WTC11 (cell line): ENCODE data around the gene CRAMP1. TPM values are rescaled to one million over a fixed set of nuclear protein-coding genes. Genes with fewer than 3 reads are reported as not detected.
A peak's percentile ranks its signal among the peaks of the same experiment; 100 is the strongest.

Experiments used
- ATAC-seq: fragments of 200-7000 bp; cut with Tn5 transposase; 2 replicates; pipeline ENCODE4 v1.10.0; 2021; ENCODE audit warnings: mild to moderate bottlenecking, moderate library complexity
- CTCF ChIA-PET: fragments of 300-600 bp; sonication (Branson Sonifier 250); formaldehyde crosslinking; loops from one replicate; lab custom pipeline; 2021; ENCODE audit warnings: antibody characterized with exemption; lab: Charles Lee
- POLR2A ChIA-PET: fragments of 350-600 bp; sonication (Branson Sonifier 250); formaldehyde crosslinking; loops from one replicate; lab custom pipeline; 2021; ENCODE audit warnings: antibody characterized with exemption; lab: Charles Lee
- DNase-seq: peaks from one replicate; pipeline ENCODE4 v3.0.0; 2021; ENCODE audit warnings: low spot score
- H3K27ac Mint-ChIP-seq: 2 replicates; pipeline ENCODE4 v1.8.0; 2021; ENCODE audit warnings: mixed read lengths
- H3K27me3 Mint-ChIP-seq: 2 replicates; pipeline ENCODE4 v1.8.0; 2021; ENCODE audit warnings: low read depth, mild to moderate bottlenecking, moderate library complexity, mixed read lengths
- H3K36me3 Mint-ChIP-seq: 2 replicates; pipeline ENCODE4 v1.8.0; 2021; ENCODE audit warnings: mixed read lengths
- H3K4me1 Mint-ChIP-seq: 2 replicates; pipeline ENCODE4 v1.8.0; 2022; ENCODE audit warnings: mixed read lengths
- H3K4me3 Mint-ChIP-seq: 2 replicates; pipeline ENCODE4 v1.8.0; 2021; ENCODE audit warnings: mild to moderate bottlenecking, moderate library complexity, mixed read lengths
- H3K9me3 Mint-ChIP-seq: 2 replicates; pipeline ENCODE4 v1.8.0; 2021; ENCODE audit warnings: mixed read lengths
- CREM ChIP-seq: sonication (generic); formaldehyde crosslinking; IDR thresholded peaks from 2 replicates; pipeline ENCODE4 v1.8.1; 2022; ENCODE audit warnings: mild to moderate bottlenecking, missing genetic modification reagents, moderate library complexity
- FOXP1 ChIP-seq: sonication (generic); formaldehyde crosslinking; IDR thresholded peaks from 2 replicates; pipeline ENCODE4 v1.8.0; 2022; ENCODE audit warnings: missing genetic modification reagents, mild to moderate bottlenecking, moderate library complexity, borderline replicate concordance
- JUN ChIP-seq: sonication (generic); formaldehyde crosslinking; IDR thresholded peaks from 2 replicates; pipeline ENCODE4 v1.8.0; 2023; ENCODE audit warnings: mild to moderate bottlenecking, missing genetic modification reagents
- KAT7 ChIP-seq: sonication (generic); formaldehyde crosslinking; IDR thresholded peaks from 2 replicates; pipeline ENCODE4 v1.8.1; 2023; ENCODE audit warnings: missing genetic modification reagents, mild to moderate bottlenecking, borderline replicate concordance
- MYBL2 ChIP-seq: sonication (generic); formaldehyde crosslinking; IDR thresholded peaks from 2 replicates; pipeline ENCODE4 v1.8.1; 2023; ENCODE audit warnings: mild to moderate bottlenecking, moderate library complexity, missing genetic modification reagents
- NR2C2 ChIP-seq: sonication (generic); formaldehyde crosslinking; IDR thresholded peaks from 2 replicates; pipeline ENCODE4 v1.8.0; 2022; ENCODE audit warnings: mild to moderate bottlenecking, missing genetic modification reagents
- OVOL2 ChIP-seq: fragments of 250-450 bp; sonication (Bioruptor Pico); IDR thresholded peaks from 2 replicates; pipeline ENCODE4 v1.9.0; 2021; ENCODE audit warnings: mild to moderate bottlenecking, borderline replicate concordance
- RELA ChIP-seq: sonication (generic); formaldehyde crosslinking; IDR thresholded peaks from 2 replicates; pipeline ENCODE4 v1.8.1; 2022; ENCODE audit warnings: missing genetic modification reagents, mild to moderate bottlenecking, borderline replicate concordance
- RORB ChIP-seq: fragments of 250-450 bp; sonication (Bioruptor Pico); IDR thresholded peaks from 2 replicates; pipeline ENCODE4 v1.9.0; 2021; ENCODE audit warnings: mild to moderate bottlenecking
- SP1 ChIP-seq: sonication (generic); formaldehyde crosslinking; conservative IDR thresholded peaks from 2 replicates; pipeline ENCODE4 v1.8.1; 2022; ENCODE audit warnings: missing genetic modification reagents
- TEAD4 ChIP-seq: sonication (generic); formaldehyde crosslinking; IDR thresholded peaks from 2 replicates; pipeline ENCODE4 v1.8.0; 2022; ENCODE audit warnings: mild to moderate bottlenecking, missing genetic modification reagents
- ZNF232 ChIP-seq: sonication (generic); formaldehyde crosslinking; IDR thresholded peaks from 2 replicates; pipeline ENCODE4 v1.8.0; 2022; ENCODE audit warnings: mild to moderate bottlenecking, missing genetic modification reagents
- ZNF317 ChIP-seq: sonication (generic); formaldehyde crosslinking; IDR thresholded peaks from 2 replicates; pipeline ENCODE4 v1.8.1; 2023; ENCODE audit warnings: low read depth, mild to moderate bottlenecking, moderate library complexity, missing genetic modification reagents, borderline replicate concordance
- ZNF416 ChIP-seq: fragments of 250-450 bp; sonication (Bioruptor Pico); IDR thresholded peaks from 2 replicates; pipeline ENCODE4 v1.9.0; 2021; ENCODE audit warnings: mild to moderate bottlenecking, inconsistent platforms
- total RNA-seq: library from RNA; stranded (reverse); gene quantifications from 3 replicates; pipeline ENCODE4 v1.2.3, GENCODE V29; 2021
- TF ChIP-seq, protein P1 (sequence below): sonication (generic); formaldehyde crosslinking; IDR thresholded peaks from 2 replicates; pipeline ENCODE4 v1.8.0; 2022; ENCODE audit warnings: mild to moderate bottlenecking, missing genetic modification reagents
- TF ChIP-seq, protein P2 (sequence below): fragments of 250-450 bp; sonication (Bioruptor Pico); IDR thresholded peaks from 2 replicates; pipeline ENCODE4 v1.9.0; 2021; ENCODE audit warnings: mild to moderate bottlenecking
- TF ChIP-seq, protein P3 (sequence below): sonication (generic); formaldehyde crosslinking; IDR thresholded peaks from 2 replicates; pipeline ENCODE4 v1.8.0; 2022; ENCODE audit warnings: mild to moderate bottlenecking, missing genetic modification reagents
- TF ChIP-seq, protein P4 (sequence below): sonication (generic); formaldehyde crosslinking; conservative IDR thresholded peaks from 2 replicates; pipeline ENCODE4 v1.8.1; 2022; ENCODE audit warnings: mild to moderate bottlenecking, missing genetic modification reagents

The CRAMP1 gene
- total RNA-seq, 1 experiment from 2014 or later, result 27.4 TPM

DNA sequence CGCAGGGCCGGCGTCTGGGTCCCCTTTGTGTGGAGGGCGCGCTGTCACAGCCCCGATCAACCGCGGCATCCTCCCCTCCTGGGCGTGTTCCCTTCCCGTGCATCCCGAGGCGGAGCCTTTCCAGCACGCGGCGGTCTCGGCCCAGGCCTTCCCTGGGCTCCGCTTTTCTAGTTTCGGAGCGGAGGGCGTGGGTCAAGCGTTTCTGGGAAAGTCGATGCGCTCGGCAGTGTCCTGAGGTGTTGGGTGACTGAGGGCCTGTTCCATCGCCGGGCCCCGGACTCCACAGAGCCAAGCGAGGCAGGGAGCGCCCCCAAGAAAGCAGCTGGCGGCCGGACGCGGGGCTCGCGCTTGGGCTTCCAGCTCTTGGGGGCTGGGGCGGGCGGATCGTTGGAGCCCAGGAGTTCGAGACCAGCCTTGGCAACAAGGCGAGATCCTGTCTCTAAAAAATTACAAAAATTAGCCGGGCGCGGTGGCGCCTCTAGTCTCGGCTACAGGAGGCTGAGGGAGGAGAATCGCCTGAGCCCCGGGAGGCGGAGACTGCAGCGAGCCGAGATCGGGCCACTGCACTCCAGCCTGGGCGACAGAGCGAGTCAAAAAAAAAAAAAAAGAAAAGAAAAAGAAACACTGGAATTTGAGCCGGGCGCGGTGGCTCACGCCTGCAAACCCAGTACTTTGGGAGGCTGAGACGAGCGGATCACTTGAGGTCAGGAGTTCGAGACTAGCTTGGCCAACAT is 1.1 kb upstream of the CRAMP1 start:
- DNase-seq, result no peak
- H3K4me3 Mint-ChIP-seq, result peak overlapping the region; percentile 91
- peaks cover 23% of the 10 kb centered on the region for H3K27me3 Mint-ChIP-seq
- peaks cover 11% of the 10 kb centered on the region for H3K36me3 Mint-ChIP-seq
- peaks cover 27% of the 10 kb centered on the region for H3K4me1 Mint-ChIP-seq
- H3K9me3 Mint-ChIP-seq, result peaks cover 3% of the 10 kb centered on the region; the same call in 1 of the 2 replicates
- POLR2A ChIA-PET, result interaction anchor here (1.0 to 1.4 kb wide), 2 partner anchors 50 to 94 kb away, joined by 5 to 6 read pairs; no protein-coding TSS in a partner anchor
- H3K27ac Mint-ChIP-seq, result peak overlapping the region; percentile 100
- TF ChIP-seq CREM (CRISPR knock-in tag) (0 out of 2 replicates have a peak, but pooled peaks have one; percentile 10), NR2C2 (CRISPR knock-in tag) (no peak), TEAD4 (CRISPR knock-in tag) (0 out of 2 replicates have a peak, but pooled peaks have one; percentile 2), RELA (0 out of 2 replicates have a peak, but pooled peaks have one; percentile 17), MYBL2 (CRISPR knock-in tag) (peak; percentile 81), FOXP1 (CRISPR knock-in tag) (peak; percentile 66; the same call in 1 of the 2 replicates)
- TF ChIP-seq, protein P1, sequence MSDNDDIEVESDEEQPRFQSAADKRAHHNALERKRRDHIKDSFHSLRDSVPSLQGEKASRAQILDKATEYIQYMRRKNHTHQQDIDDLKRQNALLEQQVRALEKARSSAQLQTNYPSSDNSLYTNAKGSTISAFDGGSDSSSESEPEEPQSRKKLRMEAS, result peak; percentile 83
- TF ChIP-seq, protein P2, sequence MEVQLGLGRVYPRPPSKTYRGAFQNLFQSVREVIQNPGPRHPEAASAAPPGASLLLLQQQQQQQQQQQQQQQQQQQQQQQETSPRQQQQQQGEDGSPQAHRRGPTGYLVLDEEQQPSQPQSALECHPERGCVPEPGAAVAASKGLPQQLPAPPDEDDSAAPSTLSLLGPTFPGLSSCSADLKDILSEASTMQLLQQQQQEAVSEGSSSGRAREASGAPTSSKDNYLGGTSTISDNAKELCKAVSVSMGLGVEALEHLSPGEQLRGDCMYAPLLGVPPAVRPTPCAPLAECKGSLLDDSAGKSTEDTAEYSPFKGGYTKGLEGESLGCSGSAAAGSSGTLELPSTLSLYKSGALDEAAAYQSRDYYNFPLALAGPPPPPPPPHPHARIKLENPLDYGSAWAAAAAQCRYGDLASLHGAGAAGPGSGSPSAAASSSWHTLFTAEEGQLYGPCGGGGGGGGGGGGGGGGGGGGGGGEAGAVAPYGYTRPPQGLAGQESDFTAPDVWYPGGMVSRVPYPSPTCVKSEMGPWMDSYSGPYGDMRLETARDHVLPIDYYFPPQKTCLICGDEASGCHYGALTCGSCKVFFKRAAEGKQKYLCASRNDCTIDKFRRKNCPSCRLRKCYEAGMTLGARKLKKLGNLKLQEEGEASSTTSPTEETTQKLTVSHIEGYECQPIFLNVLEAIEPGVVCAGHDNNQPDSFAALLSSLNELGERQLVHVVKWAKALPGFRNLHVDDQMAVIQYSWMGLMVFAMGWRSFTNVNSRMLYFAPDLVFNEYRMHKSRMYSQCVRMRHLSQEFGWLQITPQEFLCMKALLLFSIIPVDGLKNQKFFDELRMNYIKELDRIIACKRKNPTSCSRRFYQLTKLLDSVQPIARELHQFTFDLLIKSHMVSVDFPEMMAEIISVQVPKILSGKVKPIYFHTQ, result no peak
- TF ChIP-seq, protein P3, sequence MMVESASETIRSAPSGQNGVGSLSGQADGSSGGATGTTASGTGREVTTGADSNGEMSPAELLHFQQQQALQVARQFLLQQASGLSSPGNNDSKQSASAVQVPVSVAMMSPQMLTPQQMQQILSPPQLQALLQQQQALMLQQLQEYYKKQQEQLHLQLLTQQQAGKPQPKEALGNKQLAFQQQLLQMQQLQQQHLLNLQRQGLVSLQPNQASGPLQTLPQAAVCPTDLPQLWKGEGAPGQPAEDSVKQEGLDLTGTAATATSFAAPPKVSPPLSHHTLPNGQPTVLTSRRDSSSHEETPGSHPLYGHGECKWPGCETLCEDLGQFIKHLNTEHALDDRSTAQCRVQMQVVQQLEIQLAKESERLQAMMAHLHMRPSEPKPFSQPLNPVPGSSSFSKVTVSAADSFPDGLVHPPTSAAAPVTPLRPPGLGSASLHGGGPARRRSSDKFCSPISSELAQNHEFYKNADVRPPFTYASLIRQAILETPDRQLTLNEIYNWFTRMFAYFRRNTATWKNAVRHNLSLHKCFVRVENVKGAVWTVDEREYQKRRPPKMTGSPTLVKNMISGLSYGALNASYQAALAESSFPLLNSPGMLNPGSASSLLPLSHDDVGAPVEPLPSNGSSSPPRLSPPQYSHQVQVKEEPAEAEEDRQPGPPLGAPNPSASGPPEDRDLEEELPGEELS, result no peak
- TF ChIP-seq, all 79 proteins: peak for 6
- ATAC-seq, result no peak
- CTCF ChIA-PET, result interaction anchor here (0.6 to 3.7 kb wide), 6 partner anchors 96 to 729 kb away, joined by 3 to 24 read pairs (median 3); partner anchors contain the start of genes HS3ST6, MAPK8IP3 and TELO2

DNA sequence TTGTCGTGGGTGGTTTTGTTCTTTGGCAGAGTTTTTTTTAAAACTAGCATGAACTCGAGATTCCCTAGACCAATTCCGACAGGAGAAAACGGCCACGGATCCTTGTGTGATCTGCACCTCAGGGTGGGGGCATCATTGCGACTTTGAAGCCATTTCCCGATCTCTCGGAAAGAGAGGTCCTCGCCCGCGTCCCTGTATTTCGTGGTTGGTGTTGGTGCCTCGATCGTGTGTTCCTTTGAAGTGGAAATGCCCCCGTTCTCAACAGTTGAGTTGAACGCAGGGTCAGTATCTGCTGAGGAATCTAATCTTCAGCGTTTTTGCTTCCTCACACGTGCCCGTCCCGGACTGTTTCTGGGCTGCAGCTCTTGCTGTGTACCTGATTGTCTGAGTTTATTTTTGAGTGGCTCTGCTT is 1.1 kb downstream of the CRAMP1 start:
- no peak for DNase-seq
- Mint-ChIP-seq H3K27ac (0 out of 2 replicates have a peak overlapping the region, but pooled peaks have one; percentile 19), H3K4me3 (peak overlapping the region; percentile 84), H3K4me1 (peaks cover 27% of the 10 kb centered on the region), H3K36me3 (peaks cover 16% of the 10 kb centered on the region), H3K27me3 (peaks cover 23% of the 10 kb centered on the region), H3K9me3 (peaks cover 3% of the 10 kb centered on the region; the same call in 1 of the 2 replicates)
- CTCF ChIA-PET, result interaction anchor here (0.6 to 1.6 kb wide), 2 partner anchors 93 to 109 kb away, joined by 3 to 4 read pairs; partner anchors contain the start of gene MAPK8IP3
- ATAC-seq, result no peak
- POLR2A ChIA-PET, result no interaction called here
- no peak for TF ChIP-seq ZNF416
- no peak for TF ChIP-seq OVOL2
- no peak for TF ChIP-seq ZNF232 (CRISPR knock-in tag)
- no peak for TF ChIP-seq ZNF317
- TF ChIP-seq JUN (CRISPR knock-in tag), result no peak
- no peak for TF ChIP-seq KAT7 (CRISPR knock-in tag)
- TF ChIP-seq, protein P4, sequence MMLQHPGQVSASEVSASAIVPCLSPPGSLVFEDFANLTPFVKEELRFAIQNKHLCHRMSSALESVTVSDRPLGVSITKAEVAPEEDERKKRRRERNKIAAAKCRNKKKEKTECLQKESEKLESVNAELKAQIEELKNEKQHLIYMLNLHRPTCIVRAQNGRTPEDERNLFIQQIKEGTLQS (CRISPR knock-in tag), result no peak
- TF ChIP-seq RORB, result no peak
- TF ChIP-seq SP1, result no peak
- TF ChIP-seq, all 79 proteins: peak for 0
